Loucy (cell line): Measurements from ENCODE around the gene PCGF1.

Experiments
- H2AFZ ChIP-seq: fragments of 200-600 bp; sonication (generic); 2 replicates; pipeline ENCODE4 v1.6.0; 2016; ENCODE audit warnings: antibody characterized with exemption, mild to moderate bottlenecking, low read length, moderate library complexity
- H3F3A ChIP-seq: fragments of 200-600 bp; 2 replicates; pipeline ENCODE4 v1.6.0; 2016; ENCODE audit warnings: antibody characterized with exemption, low read depth, mild to moderate bottlenecking
- H3K27me3 ChIP-seq: fragments of 200-600 bp; sonication (generic); 2 replicates; pipeline ENCODE4 v1.6.1; 2014; ENCODE audit warnings: low read length, mild to moderate bottlenecking; ENCODE audit not compliant: insufficient read depth, poor library complexity, severe bottlenecking
- H3K36me3 ChIP-seq: fragments of 200-600 bp; sonication (generic); 2 replicates; pipeline ENCODE4 v1.6.1; 2016; ENCODE audit warnings: low read length; ENCODE audit not compliant: insufficient read depth
- H3K4me1 ChIP-seq: fragments of 200-600 bp; sonication (generic); 2 replicates; pipeline ENCODE4 v1.5.1; 2014; ENCODE audit warnings: low read length, mild to moderate bottlenecking; ENCODE audit not compliant: insufficient read depth, poor library complexity, severe bottlenecking
- H3K4me2 ChIP-seq: fragments of 200-600 bp; sonication (generic); 2 replicates; pipeline ENCODE4 v1.6.0; 2014; ENCODE audit warnings: antibody characterized with exemption, low read length, low read depth, mild to moderate bottlenecking; ENCODE audit not compliant: poor library complexity, severe bottlenecking
- H3K4me3 ChIP-seq: fragments of 200-600 bp; sonication (generic); 2 replicates; pipeline ENCODE4 v1.5.1; 2014; ENCODE audit warnings: low read length, mild to moderate bottlenecking, mixed read lengths; ENCODE audit not compliant: poor library complexity, severe bottlenecking
- H3K79me2 ChIP-seq: fragments of 200-600 bp; sonication (generic); 2 replicates; pipeline ENCODE4 v1.6.1; 2014; ENCODE audit warnings: low read length; ENCODE audit not compliant: insufficient read depth
- H3K9ac ChIP-seq: fragments of 200-600 bp; sonication (generic); 2 replicates; pipeline ENCODE4 v1.6.0; 2014; ENCODE audit warnings: mild to moderate bottlenecking, low read depth, low read length, moderate library complexity; ENCODE audit not compliant: poor library complexity, severe bottlenecking
- H3K9me2 ChIP-seq: fragments of 200-600 bp; sonication (generic); replicated peaks from 2 replicates; pipeline ENCODE4 v1.6.1; 2016; ENCODE audit warnings: low read depth, low read length, mixed read lengths
- H3K9me3 ChIP-seq: fragments of 200-600 bp; sonication (generic); 2 replicates; pipeline ENCODE4 v1.6.1; 2014; ENCODE audit warnings: mild to moderate bottlenecking, antibody characterized with exemption, low read length, low read depth; ENCODE audit not compliant: insufficient read depth
- H4K20me1 ChIP-seq: fragments of 200-600 bp; sonication (generic); 2 replicates; pipeline ENCODE4 v1.6.0; 2014; ENCODE audit warnings: antibody characterized with exemption, low read length, mild to moderate bottlenecking; ENCODE audit not compliant: insufficient read depth, poor library complexity, severe bottlenecking
- EZH2phosphoT487 ChIP-seq: fragments of 200-600 bp; IDR thresholded peaks from 2 replicates; pipeline ENCODE4 v1.6.1; 2018; ENCODE audit warnings: antibody characterized with exemption, mild to moderate bottlenecking, moderate library complexity, borderline replicate concordance
- TF ChIP-seq, protein P1 (sequence below): fragments of 200-600 bp; sonication (generic); conservative IDR thresholded peaks from 2 replicates; pipeline ENCODE4 v1.5.1; 2014; ENCODE audit warnings: mild to moderate bottlenecking, antibody characterized with exemption, low read length

Gene PCGF1

DNA sequence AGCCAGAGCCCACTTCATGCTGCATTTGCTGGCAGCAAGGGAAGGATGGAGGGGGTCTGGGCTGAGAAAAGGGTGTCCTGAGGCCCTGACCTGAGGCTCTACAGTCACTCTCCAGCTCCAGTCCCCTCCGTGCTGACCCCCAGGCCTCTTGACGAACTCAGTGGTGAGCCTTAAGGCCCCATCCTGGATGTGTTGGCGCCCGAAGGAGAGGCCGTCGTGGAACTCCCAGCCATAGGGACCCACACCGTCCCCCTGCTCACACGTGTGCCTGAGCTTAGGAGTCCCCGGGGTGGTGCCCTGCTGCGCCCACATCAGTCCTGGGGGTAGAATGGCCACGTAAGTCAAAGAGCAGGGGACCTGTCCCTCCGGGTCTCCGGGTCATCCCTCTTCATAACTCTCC is 43.1 kb downstream of the PCGF1 start:
- peak overlapping the region; percentile 87 for H3K4me2 ChIP-seq

DNA sequence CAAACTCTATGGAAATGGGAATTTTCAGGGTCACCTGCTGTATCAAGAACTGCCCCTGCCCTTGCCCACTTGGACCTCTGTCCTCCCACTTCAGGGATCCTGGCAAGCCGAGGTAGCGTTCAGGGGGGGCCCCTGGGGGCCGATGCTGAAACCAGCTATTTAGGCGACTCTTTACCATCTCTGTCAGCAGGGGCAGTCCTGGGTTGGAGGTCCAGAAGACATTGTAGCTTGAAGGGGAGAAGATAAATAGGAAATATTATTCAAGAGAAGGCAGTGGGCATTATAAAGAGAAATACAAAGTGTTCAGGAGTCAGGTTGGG is 44.7 kb downstream of the PCGF1 start:
- no peaks in the 10 kb centered on the region for H3K27me3 ChIP-seq
- no peak overlapping the region for H2AFZ ChIP-seq
- peaks cover 7% of the 10 kb centered on the region for H4K20me1 ChIP-seq
- no peak for TF ChIP-seq EZH2phosphoT487
- TF ChIP-seq, protein P1, sequence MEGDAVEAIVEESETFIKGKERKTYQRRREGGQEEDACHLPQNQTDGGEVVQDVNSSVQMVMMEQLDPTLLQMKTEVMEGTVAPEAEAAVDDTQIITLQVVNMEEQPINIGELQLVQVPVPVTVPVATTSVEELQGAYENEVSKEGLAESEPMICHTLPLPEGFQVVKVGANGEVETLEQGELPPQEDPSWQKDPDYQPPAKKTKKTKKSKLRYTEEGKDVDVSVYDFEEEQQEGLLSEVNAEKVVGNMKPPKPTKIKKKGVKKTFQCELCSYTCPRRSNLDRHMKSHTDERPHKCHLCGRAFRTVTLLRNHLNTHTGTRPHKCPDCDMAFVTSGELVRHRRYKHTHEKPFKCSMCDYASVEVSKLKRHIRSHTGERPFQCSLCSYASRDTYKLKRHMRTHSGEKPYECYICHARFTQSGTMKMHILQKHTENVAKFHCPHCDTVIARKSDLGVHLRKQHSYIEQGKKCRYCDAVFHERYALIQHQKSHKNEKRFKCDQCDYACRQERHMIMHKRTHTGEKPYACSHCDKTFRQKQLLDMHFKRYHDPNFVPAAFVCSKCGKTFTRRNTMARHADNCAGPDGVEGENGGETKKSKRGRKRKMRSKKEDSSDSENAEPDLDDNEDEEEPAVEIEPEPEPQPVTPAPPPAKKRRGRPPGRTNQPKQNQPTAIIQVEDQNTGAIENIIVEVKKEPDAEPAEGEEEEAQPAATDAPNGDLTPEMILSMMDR = no peak
- peaks cover 13% of the 10 kb centered on the region for H3K4me1 ChIP-seq
- peaks cover 1% of the 10 kb centered on the region; the same call in 1 of the 2 replicates for H3F3A ChIP-seq
- H3K79me2 ChIP-seq = peaks cover 40% of the 10 kb centered on the region
- no peaks in the 10 kb centered on the region for H3K9me3 ChIP-seq
- H3K4me3 ChIP-seq = no peak overlapping the region
- H3K36me3 ChIP-seq = no peaks in the 10 kb centered on the region; the same call in 1 of the 2 replicates
- H3K4me2 ChIP-seq = no peak overlapping the region
- H3K9me2 ChIP-seq = no peaks in the 10 kb centered on the region
- no peak overlapping the region for H3K9ac ChIP-seq

More for the DNA sequence above, 43.1 kb downstream of the PCGF1 start:
- H3K9me2 ChIP-seq = no peaks in the 10 kb centered on the region
- peaks cover 8% of the 10 kb centered on the region for H3K4me1 ChIP-seq
- no peaks in the 10 kb centered on the region for H3K27me3 ChIP-seq
- H3K4me3 ChIP-seq = peak overlapping the region; percentile 87
- peaks cover 30% of the 10 kb centered on the region for H3K79me2 ChIP-seq
- no peaks in the 10 kb centered on the region for H3K9me3 ChIP-seq
- TF ChIP-seq EZH2phosphoT487 = no peak
- no peaks in the 10 kb centered on the region for H3F3A ChIP-seq
- H3K9ac ChIP-seq = peak overlapping the region; percentile 89
- peaks cover 7% of the 10 kb centered on the region for H4K20me1 ChIP-seq
- no peaks in the 10 kb centered on the region; the same call in 1 of the 2 replicates for H3K36me3 ChIP-seq
- peak overlapping the region; percentile 95; the same call in 1 of the 2 replicates for H2AFZ ChIP-seq

DNA sequence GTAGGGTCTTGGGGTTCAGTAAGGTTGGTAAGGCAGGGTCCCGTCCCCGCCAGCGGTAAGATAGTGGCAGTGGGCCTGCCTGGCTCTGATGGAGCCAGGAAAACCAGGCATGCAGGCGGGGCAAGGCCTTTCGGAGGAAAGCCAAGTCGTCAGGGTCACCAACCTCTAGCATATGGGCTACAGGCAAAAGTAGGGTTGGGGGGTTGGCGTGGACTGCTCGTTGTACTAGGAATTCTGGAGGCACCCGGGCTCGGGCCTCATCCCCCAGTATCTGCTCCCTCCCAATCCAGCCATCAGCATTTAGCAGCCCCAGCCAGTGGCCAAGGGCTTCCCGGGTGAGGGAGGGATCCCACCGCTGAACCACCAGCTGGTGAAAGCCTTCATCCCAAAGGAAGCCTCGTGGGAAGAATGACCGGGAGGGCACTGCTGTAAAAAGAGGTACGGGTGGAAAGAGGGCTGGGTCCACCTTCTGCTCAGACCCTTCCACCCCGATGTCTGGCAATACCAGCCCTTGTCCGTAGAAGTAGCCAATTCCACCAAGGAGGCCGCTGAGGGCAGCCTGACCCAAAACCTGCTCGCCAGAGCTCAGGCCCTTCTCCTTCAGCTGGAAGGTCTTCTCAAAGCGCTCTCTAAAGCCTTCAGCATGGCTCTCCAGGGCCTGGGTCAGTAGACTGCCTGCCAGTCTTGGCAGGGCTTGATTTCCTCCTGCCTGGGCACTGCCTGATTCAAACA is 45.3 kb downstream of the PCGF1 start:
- Histone ChIP-seq H3K9me2 (no peaks in the 10 kb centered on the region), H3K4me3 (no peak overlapping the region), H3K36me3 (no peaks in the 10 kb centered on the region; the same call in 1 of the 2 replicates), H3K4me1 (peaks cover 13% of the 10 kb centered on the region), H3F3A (peaks cover 4% of the 10 kb centered on the region; the same call in 1 of the 2 replicates), H3K9me3 (no peaks in the 10 kb centered on the region), H3K79me2 (peaks cover 40% of the 10 kb centered on the region), H3K9ac (no peak overlapping the region), H2AFZ (no peak overlapping the region), H3K4me2 (no peak overlapping the region), H4K20me1 (peaks cover 7% of the 10 kb centered on the region), H3K27me3 (no peaks in the 10 kb centered on the region)
- no peak for TF ChIP-seq EZH2phosphoT487
- TF ChIP-seq, protein P1 = no peak
